Measurements from ENCODE around the gene CABP1.
A peak's percentile ranks its signal among the peaks of the same experiment; 100 is the strongest.

The CABP1 gene

DNA sequence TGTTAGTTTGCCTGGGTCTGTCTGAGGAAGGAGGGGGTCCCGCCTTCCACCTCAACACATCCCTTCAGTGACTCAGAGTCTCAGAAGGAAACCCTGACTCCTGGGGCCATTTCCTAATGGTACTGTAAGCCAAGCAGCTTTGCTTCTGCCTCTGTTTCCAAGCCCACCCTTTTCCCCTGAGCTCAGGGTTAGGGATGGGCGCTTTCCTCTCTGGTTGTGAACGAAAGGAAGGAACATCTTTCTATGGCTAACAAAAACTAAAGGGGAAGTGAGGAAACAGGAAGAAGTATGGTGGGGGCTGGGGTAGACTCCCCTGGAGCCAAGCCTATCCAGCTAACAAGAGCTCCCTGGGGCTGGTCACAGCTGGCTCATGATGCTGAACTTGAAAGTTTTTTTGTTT is 58.2 kb downstream of the CABP1 start:
- no peak for DNase-seq

DNA sequence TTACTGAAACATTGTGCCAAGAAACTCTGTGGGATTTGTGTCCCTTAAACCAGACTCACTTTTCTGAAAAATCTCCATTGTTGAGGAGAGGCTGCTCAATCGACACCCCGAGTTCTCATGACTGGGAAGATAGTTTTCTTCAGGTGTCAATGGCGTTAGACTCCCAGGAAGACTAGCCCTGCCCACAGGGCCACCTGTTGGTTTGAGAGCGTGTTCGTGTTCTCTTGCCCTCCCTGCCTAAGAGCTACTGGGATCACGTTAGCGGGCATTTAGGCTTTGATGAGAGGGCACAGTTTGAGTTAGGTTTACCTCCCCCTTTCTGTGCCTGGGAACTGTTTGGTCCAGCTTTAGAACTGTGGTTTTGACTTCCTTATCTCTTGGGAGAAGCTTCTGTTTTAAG is 59.1 kb downstream of the CABP1 start:
- DNase-seq: no peak

DNA sequence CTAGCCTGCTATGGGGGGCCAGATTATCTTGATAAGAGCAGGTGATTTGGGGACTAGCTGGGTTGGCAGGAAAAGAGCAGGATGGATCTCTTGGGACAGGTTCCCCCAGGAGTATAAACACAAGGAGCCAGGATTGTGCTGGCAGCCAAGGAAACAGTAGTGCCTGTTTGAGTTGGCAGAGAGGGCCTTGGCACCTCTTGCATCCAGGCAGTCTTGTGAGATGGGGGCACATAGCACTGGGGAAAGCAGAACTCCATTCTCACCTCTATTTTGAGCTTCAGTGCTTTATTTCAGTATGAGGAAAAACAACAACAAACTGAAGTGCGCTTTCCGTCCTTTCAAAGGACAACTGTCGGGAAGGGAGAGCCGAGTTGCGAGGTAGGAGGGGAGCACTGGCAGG is 60.5 kb downstream of the CABP1 start:
- DNase-seq: no peak

DNA sequence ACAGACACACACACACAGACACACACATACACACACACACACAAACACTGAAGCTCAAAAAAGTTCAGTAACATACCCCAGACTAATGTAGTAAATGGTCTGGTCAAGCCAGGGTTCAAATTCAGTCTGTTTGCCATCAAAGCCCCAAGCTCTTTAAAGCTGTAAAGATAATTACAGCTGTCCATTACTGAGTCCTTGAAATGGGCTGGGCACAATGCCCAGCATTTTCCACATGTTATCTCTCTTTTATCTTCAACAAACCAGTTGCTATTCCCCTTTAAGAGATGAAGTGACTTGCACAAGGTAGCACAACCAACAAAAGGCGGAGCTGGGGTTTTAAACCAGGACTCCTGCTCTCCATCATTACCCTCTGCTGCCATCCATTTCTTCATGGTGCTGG is 62.2 kb downstream of the CABP1 start:
- no peak for DNase-seq

DNA sequence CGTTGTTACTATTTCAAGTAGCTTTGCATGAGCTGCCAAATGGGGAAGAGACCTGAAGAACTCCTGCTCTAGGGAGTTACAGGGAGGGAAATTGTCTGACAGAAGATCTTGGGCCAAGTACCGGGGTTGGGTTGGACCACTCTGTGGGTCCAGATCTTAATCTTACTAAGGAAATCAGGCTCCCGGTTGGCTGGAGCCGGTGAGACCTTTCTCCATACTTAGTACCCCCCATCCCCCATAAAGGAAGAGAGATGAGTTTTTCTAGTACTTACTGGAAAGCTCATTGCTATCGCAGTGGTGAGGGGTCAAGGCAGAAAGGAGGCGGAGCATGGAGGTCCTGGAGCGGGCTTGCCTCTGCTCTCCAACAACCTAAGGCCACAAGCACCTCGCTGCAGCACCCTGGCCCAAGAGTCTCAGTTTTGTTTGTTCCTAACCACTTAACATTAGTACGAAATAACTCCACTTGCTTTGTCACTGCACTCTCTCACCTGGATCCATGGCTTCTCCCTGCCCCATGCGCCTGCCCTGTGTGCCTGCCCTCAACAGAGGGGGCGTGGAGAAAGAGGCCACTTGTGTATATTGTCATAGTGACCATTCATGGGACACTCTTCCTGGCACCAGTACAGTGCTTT is 63.0 kb downstream of the CABP1 start:
- DNase-seq: no peak

DNA sequence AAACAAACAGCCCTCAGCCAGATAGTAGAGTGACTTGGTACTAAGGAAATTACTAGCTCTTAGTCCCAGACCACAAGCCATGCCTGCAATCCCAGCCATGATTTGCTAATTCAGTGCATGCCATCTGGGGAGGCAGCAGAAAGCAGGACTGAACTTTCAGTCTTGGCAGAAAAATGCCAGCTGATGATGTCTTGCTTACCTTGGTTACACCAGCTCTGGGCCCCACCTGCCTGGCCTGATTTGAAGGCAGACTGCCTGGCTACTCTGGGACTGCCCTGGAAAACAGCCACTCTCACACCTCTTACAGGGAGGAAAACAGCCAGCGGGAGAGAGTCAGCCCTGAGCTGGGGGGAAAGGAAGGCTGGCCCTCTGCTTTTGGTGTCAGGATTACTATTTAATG is 65.2 kb downstream of the CABP1 start:
- DNase-seq: no peak

DNA sequence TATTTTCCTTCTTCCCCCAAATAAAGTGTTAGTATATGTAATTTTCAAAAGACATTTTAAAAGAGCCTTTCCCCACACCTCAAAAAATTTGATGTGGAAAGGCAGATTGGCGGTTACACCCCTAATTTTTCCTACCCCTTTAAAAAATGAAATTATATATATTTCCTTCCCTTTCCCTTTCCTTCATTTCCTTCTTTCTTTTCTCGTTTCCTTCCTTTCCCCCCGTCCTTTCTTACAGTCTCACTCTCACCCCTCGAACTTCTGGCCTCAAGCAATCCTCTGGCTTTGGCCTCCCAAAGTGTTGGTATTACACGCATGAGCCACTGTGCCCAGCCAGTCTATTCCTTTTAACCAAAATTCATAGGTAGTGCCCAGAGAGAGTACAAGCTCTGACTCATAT is 65.6 kb downstream of the CABP1 start:
- DNase-seq: no peak

DNA sequence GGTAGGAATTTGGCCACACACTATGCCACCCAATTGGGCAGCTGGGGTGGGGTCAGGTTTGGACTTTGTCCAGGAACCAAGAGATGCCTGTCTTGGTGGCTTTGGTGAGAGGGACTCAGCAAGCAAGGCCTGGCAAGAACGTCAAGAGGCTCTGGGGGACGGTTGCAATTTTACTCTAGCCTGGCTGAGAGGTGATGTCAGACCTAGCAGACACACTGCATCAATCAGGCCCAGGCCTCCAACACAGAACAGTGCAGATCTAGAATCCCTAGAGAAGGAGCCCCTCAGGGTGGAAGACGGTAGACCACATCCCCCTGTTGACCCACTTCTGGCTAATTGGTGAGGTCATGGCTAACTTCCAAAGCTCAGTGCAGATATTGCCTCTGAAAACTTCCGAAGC is 68.2 kb downstream of the CABP1 start:
- no peak for DNase-seq

DNA sequence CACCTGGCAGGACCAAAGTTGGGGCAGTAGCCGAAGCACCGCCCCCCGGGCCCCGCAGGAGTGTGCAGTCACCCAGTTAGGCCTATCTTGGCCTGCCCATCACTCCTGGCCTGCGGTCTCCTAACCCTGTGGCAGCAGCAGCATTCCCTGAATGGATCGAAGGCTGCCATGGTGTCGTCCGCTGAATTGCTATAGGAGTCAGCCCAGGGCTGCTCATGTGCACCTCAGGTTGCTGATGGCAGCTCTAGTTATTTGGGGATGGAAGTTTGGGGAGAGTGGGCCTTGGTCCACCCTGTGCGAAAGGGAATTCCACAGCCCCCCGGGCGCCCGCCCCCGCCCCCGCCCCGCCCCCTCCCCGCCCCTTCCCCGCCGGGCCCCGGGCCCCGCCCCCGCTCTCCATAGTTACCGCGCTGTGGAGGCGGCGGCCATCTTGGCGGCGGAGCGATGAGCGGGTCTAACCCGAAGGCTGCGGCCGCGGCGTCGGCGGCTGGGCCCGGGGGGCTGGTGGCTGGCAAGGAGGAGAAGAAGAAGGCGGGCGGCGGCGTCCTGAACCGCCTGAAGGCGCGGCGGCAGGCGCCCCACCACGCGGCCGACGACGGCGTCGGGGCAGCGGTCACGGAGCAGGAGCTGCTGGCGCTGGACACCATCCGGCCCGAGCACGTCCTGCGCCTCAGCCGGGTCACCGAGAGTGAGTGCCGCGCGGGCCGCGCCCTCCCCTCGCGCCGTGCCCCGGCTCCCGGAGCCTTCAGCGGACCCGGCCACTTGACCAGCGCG is 69.8 kb downstream of the CABP1 start, which contains the start of gene UNC119B:
Gene UNC119B, plus strand, starts transcription at position 428 of the 774 bp plus-strand sequence. Its CDS starts 17 bp downstream, at position 445.
- DNase-seq: no peak

DNA sequence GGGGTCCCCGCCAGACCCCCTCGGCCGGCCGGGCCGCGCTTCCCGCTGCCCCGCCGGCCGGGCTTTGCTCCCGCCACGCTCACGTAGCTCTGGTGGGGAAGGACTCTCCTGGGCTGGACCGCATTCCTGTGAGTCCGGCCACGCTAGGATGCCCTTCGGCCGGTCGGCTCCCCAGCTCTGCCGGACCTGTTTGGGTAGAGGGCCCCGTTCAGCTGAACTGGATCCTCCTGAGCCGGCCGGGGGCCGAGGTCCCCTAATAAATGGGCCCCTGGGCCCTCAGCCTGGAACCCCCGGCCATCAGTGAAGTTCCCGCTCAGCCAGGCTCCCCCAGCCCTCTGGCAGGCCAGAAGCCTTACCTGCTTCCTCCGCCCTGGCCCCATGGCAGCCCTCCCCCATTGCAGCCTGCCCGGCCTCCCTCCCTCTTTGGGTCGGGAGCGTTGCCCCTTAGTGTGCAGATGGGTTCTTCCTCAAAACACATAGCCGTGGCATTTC is 70.4 kb downstream of the CABP1 start:
- no peak for DNase-seq

DNA sequence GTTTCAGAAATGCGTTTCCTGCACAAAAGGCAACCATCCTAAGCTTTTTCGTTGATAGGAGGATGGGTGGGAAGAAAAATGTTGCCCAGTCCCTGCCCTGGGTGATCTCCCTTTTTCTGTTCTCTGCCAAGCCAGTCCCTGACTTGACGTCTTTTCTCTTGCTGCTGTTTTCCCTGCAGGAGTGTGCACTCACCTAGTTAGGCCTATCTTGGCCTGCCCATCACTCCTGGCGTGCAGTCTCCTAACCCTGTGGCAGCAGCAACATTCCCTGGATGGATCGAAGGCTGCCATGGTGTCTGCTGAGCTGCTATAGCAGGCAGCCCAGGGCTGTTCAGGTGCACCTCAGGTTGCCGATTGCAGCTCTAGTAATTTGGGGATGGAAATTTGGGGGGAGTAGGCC is 71.0 kb downstream of the CABP1 start:
- DNase-seq: no peak

DNA sequence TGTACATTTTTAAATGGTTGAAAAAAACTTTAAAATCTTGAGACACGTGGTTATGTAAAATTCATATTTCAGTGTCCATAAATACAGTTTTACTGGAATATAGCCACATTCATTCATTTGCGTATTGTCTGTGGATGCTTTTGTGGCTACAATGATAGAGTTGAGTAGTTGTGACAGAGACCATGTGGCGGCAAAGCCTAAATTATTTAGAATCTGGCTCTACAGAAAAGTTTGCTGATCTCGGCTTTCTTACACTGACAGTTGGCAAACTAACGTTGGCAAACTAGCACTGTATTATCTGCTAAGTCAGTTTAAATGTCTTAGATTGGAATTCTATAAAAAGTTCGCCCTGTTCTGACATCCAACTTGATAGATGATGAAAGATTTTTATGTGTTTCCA is 72.2 kb downstream of the CABP1 start:
- no peak for DNase-seq

DNA sequence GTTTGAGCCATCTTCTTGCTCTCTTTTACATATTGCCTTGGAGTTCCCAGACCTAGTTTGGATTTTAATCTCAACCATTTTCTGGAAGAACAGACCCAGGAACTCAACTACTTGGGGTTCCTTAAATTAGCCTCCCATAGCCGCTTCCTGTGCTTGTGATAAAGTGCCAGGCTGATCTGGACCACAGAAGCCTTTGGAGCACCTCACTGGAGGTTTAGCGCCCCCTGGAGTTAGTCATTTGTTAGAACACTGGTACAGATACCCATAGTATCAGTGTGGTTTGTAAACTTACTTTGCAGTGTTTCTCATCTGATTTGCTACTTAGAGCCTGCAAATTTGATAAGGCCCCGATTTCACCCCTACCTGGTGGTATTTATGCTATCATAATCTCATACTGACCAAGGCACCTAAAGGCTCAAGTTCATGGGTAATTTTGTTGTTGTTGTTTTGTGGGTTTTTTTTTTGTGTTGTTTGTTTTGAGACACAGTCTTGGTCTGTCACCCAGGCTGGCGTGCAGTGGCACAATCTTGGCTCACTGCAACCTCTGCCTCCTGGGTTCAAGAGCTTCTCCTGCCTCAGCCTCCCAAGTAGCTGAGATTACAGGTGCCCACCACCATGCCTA is 73.5 kb downstream of the CABP1 start:
- DNase-seq: peak; percentile 21

All from NCI-H524 treated with DMSO at 0.1 percent for 48 hours (cell line).